Heart right ventricle (tissue), 16 donors: ENCODE data around the gene SMIM24. TPM values are rescaled to one million over a fixed set of nuclear protein-coding genes. Genes with fewer than 3 reads are reported as not detected.

Source experiments
- ATAC-seq, 8 donors: fragments of 200-7000 bp; cut with Tn5 transposase; one replicate each; pipeline ENCODE4 v1.9.1; 2020; ENCODE audit warnings: mild to moderate bottlenecking in 8 of 8, moderate library complexity in 8 of 8, moderate number of reproducible peaks in 1 of 8
- DNase-seq, 2 donors: peaks; one replicate each; pipeline ENCODE4 v3.0.0-alpha.2; 2020
- H3K27ac ChIP-seq, 10 donors: fragments of 200-600 bp; sonication (generic) in 2 of 10; one replicate each; pipeline versions ENCODE4 v1.5.0 to v1.8.0; 2020 to 2022; ENCODE audit warnings: mild to moderate bottlenecking in 3 of 10
- H3K27me3 ChIP-seq, 7 donors: fragments of 200-600 bp; one replicate each; pipeline ENCODE4 v1.8.0; 2021 to 2022; ENCODE audit warnings: mild to moderate bottlenecking in 2 of 7
- H3K36me3 ChIP-seq, 9 donors: fragments of 200-600 bp; sonication (generic) in 1 of 9; one replicate each; pipeline versions ENCODE4 v1.5.0 to v1.8.0; 2020 to 2022; ENCODE audit warnings: mild to moderate bottlenecking in 2 of 9
- H3K4me1 ChIP-seq, 9 donors: fragments of 200-600 bp; sonication (generic) in 1 of 9; one replicate each; pipeline versions ENCODE4 v1.5.0 to v1.8.0; 2020 to 2022; ENCODE audit warnings: mild to moderate bottlenecking in 4 of 9
- H3K4me3 ChIP-seq, 10 donors: fragments of 200-600 bp; sonication (generic) in 2 of 10; one replicate each; pipeline versions ENCODE4 v1.5.0 to v1.8.0; 2020 to 2022; ENCODE audit warnings: mild to moderate bottlenecking in 7 of 10, moderate library complexity in 2 of 10
- H3K9me3 ChIP-seq, 11 donors: fragments of 200-600 bp in 10 of 11; sonication (generic) in 2 of 11; one replicate each; pipeline versions ENCODE4 v1.5.0 to v1.8.0; 2013 to 2022; ENCODE audit warnings: mild to moderate bottlenecking in 2 of 11, control low read depth in 1 of 11, moderate library complexity in 1 of 11
- WGBS, 2 donors: extraction: QIAGEN DNeasy Blood & Tissue Kit; methylation state at CpG; one replicate each; pipeline ENCODE4 v1.1.7; 2013; ENCODE audit warnings: inconsistent platforms in 1 of 2; 5-methylcytosine and 5-hydroxymethylcytosine counted together
- intact Hi-C, 10 donors: fragments of 100-400 bp; cut with DNase I; formaldehyde crosslinking; loops; one replicate each; pipeline versions ENCODE4 v1.11.1 to v1.14.2; 2022
- polyA plus RNA-seq, 2 donors: library from polyadenylated mRNA; stranded (reverse); fragments of 200-250 nt; gene quantifications; one replicate each; pipeline ENCODE4 v1.2.3, GENCODE V29; 2013
- total RNA-seq, 10 donors: library from RNA; stranded (reverse); fragmentation: NEBNext Ultra II Directional in 3 of 10; extraction: Animal tissue kit (Norgen Biotek cat#: 25700) in 3 of 10; gene quantifications; one replicate each; pipeline versions ENCODE4 v1.2.1 to v1.2.4, GENCODE V29; 2021 to 2023
- TF ChIP-seq, protein P1 (sequence below), 9 donors: fragments of 200-600 bp; sonication (generic) in 2 of 9; IDR thresholded peaks; one replicate each; pipeline versions ENCODE4 v1.5.0 to v1.8.0; 2021 to 2022; ENCODE audit warnings: antibody characterized with exemption in 9 of 9, mild to moderate bottlenecking in 5 of 9, moderate library complexity in 1 of 9
- donor health status: Arrhythmogenic right ventricular cardiomyopathy.
- donor health status: ischemic (EF 13 %, LVEDD 7.1; RV severe dilation, severe dysfunction).
- donor health status: healthy with polysubstance abuse.
- donor health status: DM: no; HTN: yes; CAD: no.
- donor health status: DM: no; HTN: no; CAD: no.
- donor health status: ischemic (EF 25% LVEDD 6.9; RV normal size, moderate dysfunction).
- donor health status: ischemic (EF 25% LVEDD 5.7; RV mildly dilated, moderate dysfunction).
- donor health status: healthy.
- donor health status: DM: yes; HTN: yes; CAD: no.
- donor health status: Ischemic cardiomyopathy.
- donor health status: ischemic (EF 35%, LVEDD 5.7; RV mildly dilated, moderate dysfunction).
- donor health status: nonischemic (EF 11% LVEDD 7.7; RV severe dilation, severe dysfunction).
- donor health status: DM: yes; HTN: yes; CAD: no.
- donor health status: PGD.
- donor health status: ischemic (EF 29% LVEDD 5.4; RV normal size, mild dysfunction).
- donor health status: nonischemic (EF 23%, LVEDD 6.1; RV moderate dilation, normal function).

SMIM24 gene
- total and polyA plus RNA-seq, 12 donors = not detected

DNA sequence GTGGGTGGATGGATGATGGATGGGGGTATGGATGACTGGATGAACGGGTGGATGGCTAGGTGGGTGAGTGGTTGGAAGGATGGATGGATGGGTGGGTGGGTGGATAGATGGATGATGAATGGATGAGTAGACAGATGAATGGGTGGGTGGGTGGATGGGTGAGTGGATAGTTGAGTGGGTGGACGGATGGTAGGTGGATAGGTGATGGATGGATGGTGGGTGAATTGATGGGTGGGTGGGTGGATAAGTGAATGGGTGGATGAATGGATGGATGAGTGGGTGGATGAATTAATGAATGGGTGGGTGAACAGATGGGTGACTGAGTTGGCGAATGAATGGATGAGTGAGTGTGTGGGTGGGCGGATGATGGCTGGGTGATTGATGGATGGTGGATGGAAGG is 4.9 kb downstream of the SMIM24 start:
- H3K4me1 ChIP-seq = peaks cover 3 to 13% (median 6%) of the 10 kb centered on the region in 9 donors
- H3K4me3 ChIP-seq = no peak overlapping the region
- no peak overlapping the region for H3K27ac ChIP-seq
- ATAC-seq = no peak
- intact Hi-C loops = loop anchor here in 2 of 10 donors (2.0 to 5.0 kb wide), 3 partner anchors 149 to 168 kb away; no protein-coding TSS in a partner anchor
- no peaks in the 10 kb centered on the region for H3K36me3 ChIP-seq
- TF ChIP-seq, protein P1, sequence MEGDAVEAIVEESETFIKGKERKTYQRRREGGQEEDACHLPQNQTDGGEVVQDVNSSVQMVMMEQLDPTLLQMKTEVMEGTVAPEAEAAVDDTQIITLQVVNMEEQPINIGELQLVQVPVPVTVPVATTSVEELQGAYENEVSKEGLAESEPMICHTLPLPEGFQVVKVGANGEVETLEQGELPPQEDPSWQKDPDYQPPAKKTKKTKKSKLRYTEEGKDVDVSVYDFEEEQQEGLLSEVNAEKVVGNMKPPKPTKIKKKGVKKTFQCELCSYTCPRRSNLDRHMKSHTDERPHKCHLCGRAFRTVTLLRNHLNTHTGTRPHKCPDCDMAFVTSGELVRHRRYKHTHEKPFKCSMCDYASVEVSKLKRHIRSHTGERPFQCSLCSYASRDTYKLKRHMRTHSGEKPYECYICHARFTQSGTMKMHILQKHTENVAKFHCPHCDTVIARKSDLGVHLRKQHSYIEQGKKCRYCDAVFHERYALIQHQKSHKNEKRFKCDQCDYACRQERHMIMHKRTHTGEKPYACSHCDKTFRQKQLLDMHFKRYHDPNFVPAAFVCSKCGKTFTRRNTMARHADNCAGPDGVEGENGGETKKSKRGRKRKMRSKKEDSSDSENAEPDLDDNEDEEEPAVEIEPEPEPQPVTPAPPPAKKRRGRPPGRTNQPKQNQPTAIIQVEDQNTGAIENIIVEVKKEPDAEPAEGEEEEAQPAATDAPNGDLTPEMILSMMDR (IDR thresholded peaks at IDR 0.05) = no peak
- no peaks in the 10 kb centered on the region for H3K9me3 ChIP-seq
- peaks cover 0 to 12% (median 8%) of the 10 kb centered on the region in 7 donors for H3K27me3 ChIP-seq
- 84 to 91% methylated on average over 4 of the region's 4 CpGs for WGBS, 2 donors
- DNase-seq = no peak

DNA sequence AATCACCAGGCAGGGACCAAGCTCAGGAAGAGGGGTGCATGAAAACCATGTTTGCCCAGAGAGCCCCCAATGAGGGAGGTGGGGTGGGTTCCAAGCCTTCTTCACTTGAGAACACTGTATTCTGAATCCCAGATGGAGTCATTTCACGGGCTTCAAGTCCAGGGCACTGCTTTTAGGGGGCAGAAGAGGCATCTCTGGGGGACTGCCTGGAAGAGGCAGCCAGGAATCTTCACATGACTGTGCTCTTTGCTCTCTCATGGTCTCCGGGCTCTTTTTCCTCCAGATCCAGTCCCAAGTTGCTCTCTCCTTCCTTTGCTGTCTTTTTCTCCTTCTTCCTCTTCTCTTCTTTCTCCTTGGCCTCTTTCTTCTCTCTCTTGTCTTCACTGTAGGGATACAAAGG is 5.7 kb downstream of the SMIM24 start:
- Histone ChIP-seq H3K27me3 (peaks cover 0 to 6% (median 3%) of the 10 kb centered on the region in 7 donors), H3K36me3 (no peaks in the 10 kb centered on the region), H3K9me3 (no peaks in the 10 kb centered on the region), H3K4me1 (peaks cover 5 to 16% (median 6%) of the 10 kb centered on the region in 9 donors), H3K27ac (no peak overlapping the region), H3K4me3 (no peak overlapping the region)
- TF ChIP-seq, protein P1 (IDR thresholded peaks at IDR 0.05) = no peak
- WGBS, 2 donors = 85 to 86% methylated on average over 2 of the region's 2 CpGs
- ATAC-seq (no peak), DNase-seq (no peak)
- intact Hi-C loops = loop anchor here in 4 of 10 donors (2.0 to 5.0 kb wide), 5 partner anchors 37 to 167 kb away; no protein-coding TSS in a partner anchor

DNA sequence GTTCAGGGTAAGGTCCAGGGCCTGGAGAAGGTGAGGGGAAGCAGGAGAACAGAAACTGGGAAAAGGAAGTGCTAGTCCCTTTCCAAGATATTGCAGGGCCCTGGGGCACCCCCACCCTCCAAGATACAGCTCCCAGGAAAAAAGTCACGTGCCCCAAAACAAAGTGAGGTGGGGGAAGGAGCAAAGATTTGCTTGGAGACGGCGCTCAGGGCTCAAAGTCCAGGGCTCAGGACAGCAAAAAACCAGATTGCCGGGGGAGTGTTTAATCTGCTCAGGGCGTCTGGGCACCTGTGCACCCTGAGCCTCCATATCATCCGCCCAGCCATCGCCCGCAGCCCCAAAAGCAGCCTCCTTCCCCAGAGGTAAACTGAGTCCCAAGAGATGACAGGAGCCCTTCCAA is 6.3 kb downstream of the SMIM24 start:
- TF ChIP-seq, protein P1 (IDR thresholded peaks at IDR 0.05) = no peak
- no peaks in the 10 kb centered on the region for H3K9me3 ChIP-seq
- ATAC-seq (no peak), DNase-seq (no peak)
- H3K4me3 ChIP-seq = no peak overlapping the region
- H3K27ac ChIP-seq = no peak overlapping the region
- H3K36me3 ChIP-seq = no peaks in the 10 kb centered on the region
- peaks cover 0 to 5% (median 0%) of the 10 kb centered on the region in 7 donors for H3K27me3 ChIP-seq
- 79 to 83% methylated on average over 8 of the region's 8 CpGs for WGBS, 2 donors
- H3K4me1 ChIP-seq = peaks cover 5 to 22% (median 7%) of the 10 kb centered on the region in 9 donors
- intact Hi-C loops = loop anchor here in 4 of 10 donors (2.0 to 5.0 kb wide), 4 partner anchors 37 to 167 kb away; no protein-coding TSS in a partner anchor

DNA sequence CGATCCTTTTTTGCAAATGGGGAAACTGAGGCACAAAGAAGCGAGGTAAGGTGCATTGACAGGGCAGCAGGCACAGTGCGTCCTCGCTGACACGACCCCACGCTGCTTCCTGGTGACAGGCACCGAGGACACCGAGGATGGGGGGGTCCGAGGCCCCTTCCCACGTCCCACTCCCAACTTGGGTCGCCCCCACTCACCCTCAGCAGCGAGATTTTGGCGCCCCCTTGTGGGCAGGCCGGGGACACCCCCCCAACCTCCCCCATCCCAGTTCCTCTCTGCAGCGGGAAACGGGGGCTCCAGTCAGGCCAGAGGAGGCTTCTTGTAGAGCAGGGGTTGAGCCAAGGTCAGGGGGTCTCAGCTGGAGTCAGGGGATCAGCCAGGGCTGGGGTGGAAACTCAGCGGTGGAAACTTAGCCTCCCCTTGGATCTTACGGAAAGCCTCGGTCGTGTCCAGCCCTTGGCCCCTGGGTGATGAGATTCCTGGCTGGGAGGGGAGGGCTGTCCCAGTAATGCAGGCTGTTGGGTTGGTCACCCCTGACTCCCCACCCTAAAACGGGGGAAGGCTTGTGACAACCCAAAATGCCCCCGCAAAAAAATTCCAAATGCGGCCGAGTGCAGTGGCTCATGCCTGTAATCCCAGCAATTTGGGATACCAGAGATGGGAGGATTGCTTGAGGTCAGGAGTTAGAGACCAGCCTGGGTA is 8.2 kb downstream of the SMIM24 start:
- WGBS, 2 donors = 22 to 23% methylated on average over 24 of the region's 24 CpGs
- Histone ChIP-seq H3K9me3 (no peaks in the 10 kb centered on the region), H3K4me3 (no peak overlapping the region), H3K27me3 (peaks cover 0 to 5% (median 0%) of the 10 kb centered on the region in 7 donors), H3K27ac (no peak overlapping the region), H3K4me1 (peaks cover 3 to 36% (median 10%) of the 10 kb centered on the region in 9 donors), H3K36me3 (no peaks in the 10 kb centered on the region)
- intact Hi-C loops = loop anchor here in 8 of 10 donors (1.0 to 5.0 kb wide), 8 partner anchors 35 to 167 kb away; no protein-coding TSS in a partner anchor
- DNase-seq (peak; percentile 34 to 58), ATAC-seq (peak; percentile 35 to 74 (median 64))
- TF ChIP-seq, protein P1 (IDR thresholded peaks at IDR 0.05) = peak; percentile 83 to 95 (median 89)
